Measurements from ENCODE around the gene PVALB. TPM values are rescaled to one million over a fixed set of nuclear protein-coding genes. Genes with fewer than 3 reads are reported as not detected.

PVALB gene
- total and polyA plus RNA-seq, 2 experiments from 2014 or later, result not detected

- Histone ChIP-seq H3K4me3 (no peak overlapping the region), H3K36me3 (replicated peaks; ENCODE audit: insufficient read depth, low read depth) (no peaks in the 10 kb centered on the region), H3K9me3 (ENCODE audit: low read depth) (no peaks in the 10 kb centered on the region), H3K4me2 (peak overlapping the region; percentile 67), H3K27ac (no peak overlapping the region), H4K20me1 (ENCODE audit: insufficient read depth, poor library complexity, severe bottlenecking) (no peaks in the 10 kb centered on the region), H2AFZ (no peak overlapping the region), H3K4me1 (ENCODE audit: insufficient read depth) (peaks cover 5% of the 10 kb centered on the region), H3K79me2 (no peaks in the 10 kb centered on the region), H3K27me3 (peaks cover 17% of the 10 kb centered on the region), H3K9me2 (replicated peaks; ENCODE audit: insufficient read depth) (no peaks in the 10 kb centered on the region)
- TF ChIP-seq EZH2phosphoT487 (IDR thresholded peaks at IDR 0.05; ENCODE audit: low read depth, severe bottlenecking, unreplicated experiment), result no peak
- TF ChIP-seq EZH2 (IDR thresholded peaks at IDR 0.05; ENCODE audit: borderline replicate concordance), result no peak
- TF ChIP-seq, protein P1, sequence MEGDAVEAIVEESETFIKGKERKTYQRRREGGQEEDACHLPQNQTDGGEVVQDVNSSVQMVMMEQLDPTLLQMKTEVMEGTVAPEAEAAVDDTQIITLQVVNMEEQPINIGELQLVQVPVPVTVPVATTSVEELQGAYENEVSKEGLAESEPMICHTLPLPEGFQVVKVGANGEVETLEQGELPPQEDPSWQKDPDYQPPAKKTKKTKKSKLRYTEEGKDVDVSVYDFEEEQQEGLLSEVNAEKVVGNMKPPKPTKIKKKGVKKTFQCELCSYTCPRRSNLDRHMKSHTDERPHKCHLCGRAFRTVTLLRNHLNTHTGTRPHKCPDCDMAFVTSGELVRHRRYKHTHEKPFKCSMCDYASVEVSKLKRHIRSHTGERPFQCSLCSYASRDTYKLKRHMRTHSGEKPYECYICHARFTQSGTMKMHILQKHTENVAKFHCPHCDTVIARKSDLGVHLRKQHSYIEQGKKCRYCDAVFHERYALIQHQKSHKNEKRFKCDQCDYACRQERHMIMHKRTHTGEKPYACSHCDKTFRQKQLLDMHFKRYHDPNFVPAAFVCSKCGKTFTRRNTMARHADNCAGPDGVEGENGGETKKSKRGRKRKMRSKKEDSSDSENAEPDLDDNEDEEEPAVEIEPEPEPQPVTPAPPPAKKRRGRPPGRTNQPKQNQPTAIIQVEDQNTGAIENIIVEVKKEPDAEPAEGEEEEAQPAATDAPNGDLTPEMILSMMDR (IDR thresholded peaks at IDR 0.05; ENCODE audit: poor library complexity), result no peak
- 78% methylated on average over 8 of the region's 8 CpGs for whole genome bisulfite sequencing (ENCODE audit: low lambda C conversion rate, missing lambda C conversion rate)
- DNase-seq (ENCODE audit: low spot score), result no peak
These were observed 39.9 kb upstream of the PVALB start for GRCh38 chr22:36856792-36857135.

- H2AFZ ChIP-seq, result no peak overlapping the region
- no peak overlapping the region for H3K27ac ChIP-seq
- peaks cover 5% of the 10 kb centered on the region for H3K4me1 ChIP-seq (ENCODE audit: insufficient read depth)
- H3K9me2 ChIP-seq (replicated peaks; ENCODE audit: insufficient read depth), result no peaks in the 10 kb centered on the region
- peaks cover 17% of the 10 kb centered on the region for H3K27me3 ChIP-seq
- whole genome bisulfite sequencing (ENCODE audit: low lambda C conversion rate, missing lambda C conversion rate), result 7% methylated on average over 30 of the region's 30 CpGs
- H3K36me3 ChIP-seq (replicated peaks; ENCODE audit: insufficient read depth, low read depth), result no peaks in the 10 kb centered on the region
- H3K4me3 ChIP-seq, result no peak overlapping the region
- H3K9me3 ChIP-seq (ENCODE audit: low read depth), result no peaks in the 10 kb centered on the region
- TF ChIP-seq EZH2 (IDR thresholded peaks at IDR 0.05; ENCODE audit: borderline replicate concordance) (no peak), EZH2phosphoT487 (IDR thresholded peaks at IDR 0.05; ENCODE audit: low read depth, severe bottlenecking, unreplicated experiment) (no peak)
- TF ChIP-seq, protein P1 (IDR thresholded peaks at IDR 0.05; ENCODE audit: poor library complexity), result peak; percentile 100
- H3K79me2 ChIP-seq, result no peaks in the 10 kb centered on the region
- DNase-seq (ENCODE audit: low spot score), result peak; percentile 94
- no peaks in the 10 kb centered on the region for H4K20me1 ChIP-seq (ENCODE audit: insufficient read depth, poor library complexity, severe bottlenecking)
- peak overlapping the region; percentile 67 for H3K4me2 ChIP-seq
These were observed 39.4 kb upstream of the PVALB start for GRCh38 chr22:36856121-36856791.

GRCh38 chr22:36855478-36855877 is 38.6 kb upstream of the PVALB start:
- no peaks in the 10 kb centered on the region for H3K36me3 ChIP-seq (replicated peaks; ENCODE audit: insufficient read depth, low read depth)
- no peak overlapping the region for H2AFZ ChIP-seq
- H3K79me2 ChIP-seq, result no peaks in the 10 kb centered on the region
- H3K9me3 ChIP-seq (ENCODE audit: low read depth), result no peaks in the 10 kb centered on the region
- no peaks in the 10 kb centered on the region for H4K20me1 ChIP-seq (ENCODE audit: insufficient read depth, poor library complexity, severe bottlenecking)
- 93% methylated on average over 3 of the region's 3 CpGs for WGBS (ENCODE audit: low lambda C conversion rate, missing lambda C conversion rate)
- no peak overlapping the region for H3K4me2 ChIP-seq
- no peak overlapping the region for H3K4me3 ChIP-seq
- DNase-seq (ENCODE audit: low spot score), result no peak
- peaks cover 5% of the 10 kb centered on the region for H3K4me1 ChIP-seq (ENCODE audit: insufficient read depth)
- TF ChIP-seq, protein P1 (IDR thresholded peaks at IDR 0.05; ENCODE audit: poor library complexity), result no peak
- TF ChIP-seq EZH2phosphoT487 (IDR thresholded peaks at IDR 0.05; ENCODE audit: low read depth, severe bottlenecking, unreplicated experiment) (no peak), EZH2 (IDR thresholded peaks at IDR 0.05; ENCODE audit: borderline replicate concordance) (no peak)
- H3K9me2 ChIP-seq (replicated peaks; ENCODE audit: insufficient read depth), result no peaks in the 10 kb centered on the region
- H3K27ac ChIP-seq, result no peak overlapping the region
- peaks cover 17% of the 10 kb centered on the region for H3K27me3 ChIP-seq

Data from hepatocyte (in vitro differentiated cells).